Measurements from ENCODE around the gene BMP8B. TPM values are rescaled to one million over a fixed set of nuclear protein-coding genes. Genes with fewer than 3 reads are reported as not detected.

Gene BMP8B
- total and polyA plus RNA-seq, 2 donors (not counting 1 experiment from before 2014, with no cell fraction given), result 1.5 to 2.3 TPM

DNA sequence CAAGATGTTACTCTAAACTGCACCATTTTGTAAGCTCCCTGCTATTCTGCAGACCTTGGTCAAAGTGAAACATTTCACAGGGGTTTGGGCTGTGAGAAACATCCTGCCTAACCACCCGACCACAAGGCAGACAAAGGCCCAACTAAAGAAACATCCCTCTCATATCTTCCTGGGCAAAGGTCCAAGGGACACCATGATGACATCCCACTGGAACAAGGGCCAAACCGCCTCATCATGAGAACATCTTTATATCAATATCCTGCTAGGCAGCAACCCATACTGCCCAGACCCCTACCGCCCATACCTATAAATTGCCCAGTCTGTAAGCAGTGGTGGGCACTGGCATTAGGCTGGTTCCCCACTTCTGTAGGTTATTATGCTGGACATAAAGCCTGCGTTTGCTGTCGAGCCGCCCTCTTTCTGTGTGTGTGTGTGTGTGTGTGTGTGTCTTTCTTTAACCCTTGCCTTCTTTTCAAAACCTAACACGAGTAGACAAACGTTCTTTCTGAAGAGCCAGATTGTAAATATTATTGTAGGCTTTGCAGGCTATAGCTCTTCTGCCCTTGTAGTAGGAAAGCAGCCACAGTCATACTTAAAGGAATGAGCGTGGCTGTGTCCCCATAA is 51.0 kb downstream of the BMP8B start:
- peak overlapping the region; percentile 54 for H3K4me3 Mint-ChIP-seq
- Histone ChIP-seq H4K20me1 (ENCODE audit: control insufficient read depth, insufficient read depth, low read length, poor library complexity, severe bottlenecking) (no peaks in the 10 kb centered on the region), H3K27ac (ENCODE audit: low read length in 2 of 2) (no peak overlapping the region), H2AFZ (ENCODE audit: insufficient read depth, low read depth, low read length, poor library complexity, severe bottlenecking) (peak overlapping the region; percentile 99), H3K27me3 (replicated peaks in 1 of 4; ENCODE audit: control extremely low read depth in 1 of 4, control insufficient read depth in 3 of 4, insufficient read depth in 4 of 4, low read length in 3 of 4) (peaks cover 0 to 24% (median 20%) of the 10 kb centered on the region in 4 experiments), H3K4me2 (replicated peaks; ENCODE audit: low read depth, low read length, poor library complexity, severe bottlenecking) (peak overlapping the region; percentile 87), H3K36me3 (replicated peaks in 1 of 2; ENCODE audit: control extremely low read depth in 1 of 2, control insufficient read depth in 1 of 2, extremely low read depth in 1 of 2, insufficient read depth in 2 of 2, low read length in 1 of 2) (peaks cover 7 to 25% of the 10 kb centered on the region in 2 experiments), H3K9ac (ENCODE audit: low read length) (no peak overlapping the region), H3K9me3 (ENCODE audit: control extremely low read depth in 1 of 3, control insufficient read depth in 2 of 3, insufficient read depth in 1 of 3, low read length in 2 of 3) (no peaks in the 10 kb centered on the region), H3K4me1 (ENCODE audit: control insufficient read depth in 2 of 2, insufficient read depth in 2 of 2, low read length in 2 of 2) (peaks cover 9 to 16% of the 10 kb centered on the region in 2 donors), H3K4me3 (ENCODE audit: control extremely low read depth in 1 of 5, extremely low read depth in 1 of 5, insufficient read depth in 1 of 5, low read depth in 2 of 5, low read length in 4 of 5) (peak overlapping the region in 1 of 5 experiments; percentile 92), H3K79me2 (ENCODE audit: control insufficient read depth, insufficient read depth, low read length) (peaks cover 14% of the 10 kb centered on the region)
- WGBS (ENCODE audit: insufficient coverage), result 47% methylated on average over 1 of the region's 9 CpGs
- peaks cover 19% of the 10 kb centered on the region for H3K4me1 Mint-ChIP-seq
- no peak overlapping the region for H3K27ac Mint-ChIP-seq
- peaks cover 2% of the 10 kb centered on the region for H3K9me3 Mint-ChIP-seq (ENCODE audit: insufficient read depth)
- ChIA-PET POLR2A (no interaction called here), CTCF (interaction anchor here (0.6 to 2.0 kb wide), 5 partner anchors 18 to 543 kb away, joined by 3 to 9 read pairs (median 6); no protein-coding TSS in a partner anchor)
- intact Hi-C loops (cut with micrococcal nuclease), result loop anchor here (1.0 to 2.0 kb wide), 2 partner anchors 131 to 301 kb away; no protein-coding TSS in a partner anchor
- peaks cover 24% of the 10 kb centered on the region for H3K27me3 Mint-ChIP-seq
- no peak for ATAC-seq (ENCODE audit: low read depth)
- DNase-seq, result no peak
- no peak for TF ChIP-seq EZH2 (IDR thresholded peaks at IDR 0.05; ENCODE audit: borderline replicate concordance, insufficient read depth, low read depth, low read length, poor library complexity, severe bottlenecking)
- TF ChIP-seq, protein P1, sequence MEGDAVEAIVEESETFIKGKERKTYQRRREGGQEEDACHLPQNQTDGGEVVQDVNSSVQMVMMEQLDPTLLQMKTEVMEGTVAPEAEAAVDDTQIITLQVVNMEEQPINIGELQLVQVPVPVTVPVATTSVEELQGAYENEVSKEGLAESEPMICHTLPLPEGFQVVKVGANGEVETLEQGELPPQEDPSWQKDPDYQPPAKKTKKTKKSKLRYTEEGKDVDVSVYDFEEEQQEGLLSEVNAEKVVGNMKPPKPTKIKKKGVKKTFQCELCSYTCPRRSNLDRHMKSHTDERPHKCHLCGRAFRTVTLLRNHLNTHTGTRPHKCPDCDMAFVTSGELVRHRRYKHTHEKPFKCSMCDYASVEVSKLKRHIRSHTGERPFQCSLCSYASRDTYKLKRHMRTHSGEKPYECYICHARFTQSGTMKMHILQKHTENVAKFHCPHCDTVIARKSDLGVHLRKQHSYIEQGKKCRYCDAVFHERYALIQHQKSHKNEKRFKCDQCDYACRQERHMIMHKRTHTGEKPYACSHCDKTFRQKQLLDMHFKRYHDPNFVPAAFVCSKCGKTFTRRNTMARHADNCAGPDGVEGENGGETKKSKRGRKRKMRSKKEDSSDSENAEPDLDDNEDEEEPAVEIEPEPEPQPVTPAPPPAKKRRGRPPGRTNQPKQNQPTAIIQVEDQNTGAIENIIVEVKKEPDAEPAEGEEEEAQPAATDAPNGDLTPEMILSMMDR (IDR thresholded peaks at IDR 0.05), result no peak

DNA sequence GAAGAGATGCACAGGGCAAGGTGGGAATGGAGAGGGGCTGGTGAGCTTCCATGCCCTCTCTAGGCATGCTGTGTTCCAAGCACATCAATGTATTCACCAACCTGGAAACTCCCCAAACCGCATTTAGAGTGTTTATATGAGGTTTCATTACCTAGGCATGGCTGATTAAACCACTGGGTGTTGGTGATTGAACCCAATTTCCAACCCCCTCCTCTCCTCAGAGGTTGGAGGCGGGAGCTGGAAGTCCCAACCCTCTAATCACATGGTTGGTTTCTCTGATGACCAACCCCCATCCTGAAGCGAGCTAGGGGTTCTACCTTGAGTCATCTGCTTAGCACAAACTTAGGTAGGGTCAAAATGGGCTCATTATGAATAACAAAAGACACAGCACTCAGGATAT is 52.9 kb downstream of the BMP8B start:
- Mint-ChIP-seq H3K4me3 (no peak overlapping the region), H3K27ac (no peak overlapping the region), H3K4me1 (peaks cover 19% of the 10 kb centered on the region), H3K27me3 (peaks cover 30% of the 10 kb centered on the region), H3K9me3 (ENCODE audit: insufficient read depth) (peaks cover 2% of the 10 kb centered on the region)
- no peak overlapping the region for H3K9ac ChIP-seq (ENCODE audit: low read length)
- ATAC-seq (ENCODE audit: low read depth) (no peak), DNase-seq (no peak)
- no peak overlapping the region for H3K27ac ChIP-seq (ENCODE audit: low read length in 2 of 2)
- H3K4me2 ChIP-seq (replicated peaks; ENCODE audit: low read depth, low read length, poor library complexity, severe bottlenecking), result no peak overlapping the region
- CTCF ChIA-PET, result interaction anchor here (1.8 kb wide), 1 partner anchor 16 kb away, joined by 6 read pairs; no protein-coding TSS in a partner anchor
- no peaks in the 10 kb centered on the region for H4K20me1 ChIP-seq (ENCODE audit: control insufficient read depth, insufficient read depth, low read length, poor library complexity, severe bottlenecking)
- no peak overlapping the region for H3K4me3 ChIP-seq (ENCODE audit: control extremely low read depth in 1 of 5, extremely low read depth in 1 of 5, insufficient read depth in 1 of 5, low read depth in 2 of 5, low read length in 4 of 5)
- intact Hi-C loops (cut with micrococcal nuclease), result no loop called here
- peaks cover 0 to 28% (median 21%) of the 10 kb centered on the region in 4 experiments for H3K27me3 ChIP-seq (replicated peaks in 1 of 4; ENCODE audit: control extremely low read depth in 1 of 4, control insufficient read depth in 3 of 4, insufficient read depth in 4 of 4, low read length in 3 of 4)
- no CpG with 5 or more reads among the region's 3 CpGs for WGBS (ENCODE audit: insufficient coverage)
- H3K9me3 ChIP-seq (ENCODE audit: control extremely low read depth in 1 of 3, control insufficient read depth in 2 of 3, insufficient read depth in 1 of 3, low read length in 2 of 3), result no peaks in the 10 kb centered on the region
- TF ChIP-seq, protein P1 (IDR thresholded peaks at IDR 0.05), result no peak
- no peak for TF ChIP-seq EZH2 (IDR thresholded peaks at IDR 0.05; ENCODE audit: borderline replicate concordance, insufficient read depth, low read depth, low read length, poor library complexity, severe bottlenecking)
- peaks cover 9 to 16% of the 10 kb centered on the region in 2 donors for H3K4me1 ChIP-seq (ENCODE audit: control insufficient read depth in 2 of 2, insufficient read depth in 2 of 2, low read length in 2 of 2)
- peaks cover 14% of the 10 kb centered on the region for H3K79me2 ChIP-seq (ENCODE audit: control insufficient read depth, insufficient read depth, low read length)
- no peak overlapping the region for H2AFZ ChIP-seq (ENCODE audit: insufficient read depth, low read depth, low read length, poor library complexity, severe bottlenecking)
- H3K36me3 ChIP-seq (replicated peaks in 1 of 2; ENCODE audit: control extremely low read depth in 1 of 2, control insufficient read depth in 1 of 2, extremely low read depth in 1 of 2, insufficient read depth in 2 of 2, low read length in 1 of 2), result peaks cover 0 to 8% of the 10 kb centered on the region in 2 experiments
- POLR2A ChIA-PET, result no interaction called here

Data from B cell (primary cell).